ENCODE data around the gene MSMO1.

Gene MSMO1

GRCh38 chr4:165386328-165386727, 58.9 kb downstream of the MSMO1 start:
- no peak overlapping the region for H3K4me3 ChIP-seq (ENCODE audit: low read depth, low read length)

GRCh38 chr4:165388756-165389155, 61.3 kb downstream of the MSMO1 start:
- H3K4me3 ChIP-seq (ENCODE audit: low read depth, low read length): no peak overlapping the region
